HG03342 (cell line): ENCODE results near the gene WRAP53.
"Not testable (repeated sequence)": the region's sequence is repeated elsewhere in the genome, so short reads cannot be mapped to it uniquely, and the experiment has no call there.

Experiments
- ATAC-seq: cut with Tn5 transposase; IDR thresholded peaks from one replicate; pipeline ENCODE4 v1.9.1; 2021; ENCODE audit warnings: mild to moderate bottlenecking, moderate library complexity; ENCODE audit not compliant: unreplicated experiment

Gene WRAP53

DNA sequence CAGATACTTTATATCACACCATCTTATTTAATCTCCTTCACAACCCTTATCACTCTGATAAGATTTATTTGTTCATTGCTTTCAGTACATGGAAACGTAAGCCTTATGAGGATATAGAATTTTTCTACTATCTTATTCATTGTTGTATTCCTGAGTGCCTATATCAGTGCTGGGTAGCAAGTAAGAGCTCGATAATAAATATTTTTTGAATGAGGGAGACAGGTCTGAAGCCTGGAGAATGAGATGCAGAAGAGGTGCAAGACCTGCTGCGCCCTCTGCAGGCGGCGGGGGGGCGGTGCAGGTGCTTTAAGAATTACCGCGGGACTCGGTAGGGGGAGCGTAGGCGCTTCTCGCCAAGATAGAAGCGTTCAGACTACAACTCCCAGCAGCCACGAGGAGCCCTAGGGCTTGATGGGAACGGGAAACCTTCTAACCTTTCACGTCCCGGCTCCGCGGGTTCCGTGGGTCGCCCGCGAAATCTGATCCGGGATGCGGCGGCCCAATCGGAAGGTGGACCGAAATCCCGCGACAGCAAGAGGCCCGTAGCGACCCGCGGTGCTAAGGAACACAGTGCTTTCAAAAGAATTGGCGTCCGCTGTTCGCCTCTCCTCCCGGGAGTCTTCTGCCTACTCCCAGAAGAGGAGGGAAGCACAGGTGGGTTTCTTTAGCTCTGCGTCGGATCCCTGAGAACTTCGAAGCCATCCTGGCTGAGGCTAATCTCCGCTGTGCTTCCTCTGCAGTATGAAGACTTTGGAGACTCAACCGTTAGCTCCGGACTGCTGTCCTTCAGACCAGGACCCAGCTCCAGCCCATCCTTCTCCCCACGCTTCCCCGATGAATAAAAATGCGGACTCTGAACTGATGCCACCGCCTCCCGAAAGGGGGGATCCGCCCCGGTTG is at the start of gene WRAP53:
WRAP53 (plus strand) TSS at position 570 of the 900 bp plus-strand sequence; CDS start at position 742, 172 bp downstream.
- ATAC-seq = peak; percentile 67

DNA sequence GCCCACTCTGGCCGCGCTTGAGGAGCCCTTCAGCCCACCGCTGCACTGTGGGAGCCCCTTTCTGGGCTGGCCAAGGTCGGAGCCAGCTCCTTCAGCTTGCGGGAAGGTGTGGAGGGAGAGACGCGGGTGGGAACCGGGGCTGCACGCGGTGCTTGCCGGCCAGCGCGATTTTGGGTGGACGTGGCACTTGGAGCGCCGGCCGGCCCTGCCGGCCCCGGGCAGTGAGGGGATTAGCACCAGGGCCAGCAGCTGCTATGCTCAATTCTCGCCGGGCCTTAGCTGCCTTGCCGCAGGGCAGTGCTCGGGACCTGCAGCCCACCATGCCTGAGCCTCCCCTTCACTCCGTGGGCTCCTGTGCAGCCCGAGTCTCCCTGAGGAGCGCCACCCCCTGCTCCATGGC is 47.5 kb upstream of the WRAP53 start:
- no peak for ATAC-seq

GRCh38 chr17:7641635-7642034 is 46.6 kb upstream of the WRAP53 start:
- ATAC-seq = not testable (repeated sequence)

DNA sequence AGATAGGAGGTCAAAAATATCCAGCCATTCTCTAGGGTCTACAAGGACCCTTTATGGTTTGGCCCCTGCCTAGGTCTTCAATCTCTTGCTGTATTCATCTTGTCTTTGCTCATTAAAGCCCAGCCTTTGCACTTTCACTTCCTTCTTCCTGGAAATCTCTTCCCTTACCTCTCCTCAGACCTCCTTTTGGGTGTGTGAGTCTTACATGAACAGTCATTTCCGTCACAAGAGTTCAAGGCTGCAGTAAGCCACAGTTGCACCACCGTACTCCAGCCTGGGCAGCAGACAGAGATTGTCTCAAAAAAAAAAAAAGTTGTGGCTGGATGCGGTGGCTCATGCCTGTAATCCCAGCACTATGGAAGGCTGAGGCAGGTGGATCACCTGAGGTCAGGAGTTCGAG is 43.5 kb upstream of the WRAP53 start:
- no peak for ATAC-seq

GRCh38 chr17:7646457-7646856 is 41.8 kb upstream of the WRAP53 start:
- no peak for ATAC-seq

- no peak for ATAC-seq
Observed at GRCh38 chr17:7647018-7647417, 41.3 kb upstream of the WRAP53 start.

GRCh38 chr17:7650509-7651096 is 37.7 kb upstream of the WRAP53 start, which contains the start of gene ATP1B2:
TSS of gene ATP1B2 (plus strand) at chr17:7650926. CDS start at chr17:7651519, 593 bp downstream.
- no peak for ATAC-seq

DNA sequence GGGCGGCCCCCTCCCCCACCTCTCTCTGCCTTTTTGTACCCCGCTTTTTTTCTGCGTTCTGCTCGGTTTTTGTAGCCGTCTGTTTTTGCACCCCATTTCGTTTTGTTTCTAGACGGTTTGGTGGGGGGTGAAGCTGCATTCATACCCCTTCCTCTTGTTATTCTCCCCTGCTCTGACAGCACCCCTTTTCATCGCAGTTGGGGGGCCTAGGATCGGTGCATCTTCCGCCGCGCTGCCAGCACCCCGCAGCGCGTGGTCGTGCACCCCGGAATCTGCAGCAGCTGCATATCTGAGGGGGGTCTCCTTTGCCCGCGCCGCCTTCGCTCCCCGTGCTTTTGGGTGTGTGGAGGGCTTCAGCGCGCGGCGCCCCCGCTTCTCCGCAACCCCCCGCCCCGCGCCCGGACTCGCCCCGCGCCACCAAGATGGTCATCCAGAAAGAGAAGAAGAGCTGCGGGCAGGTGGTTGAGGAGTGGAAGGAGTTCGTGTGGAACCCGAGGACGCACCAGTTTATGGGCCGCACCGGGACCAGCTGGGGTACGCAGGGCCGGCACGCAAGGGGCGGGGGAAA is 37.1 kb upstream of the WRAP53 start:
- ATAC-seq = no peak

DNA sequence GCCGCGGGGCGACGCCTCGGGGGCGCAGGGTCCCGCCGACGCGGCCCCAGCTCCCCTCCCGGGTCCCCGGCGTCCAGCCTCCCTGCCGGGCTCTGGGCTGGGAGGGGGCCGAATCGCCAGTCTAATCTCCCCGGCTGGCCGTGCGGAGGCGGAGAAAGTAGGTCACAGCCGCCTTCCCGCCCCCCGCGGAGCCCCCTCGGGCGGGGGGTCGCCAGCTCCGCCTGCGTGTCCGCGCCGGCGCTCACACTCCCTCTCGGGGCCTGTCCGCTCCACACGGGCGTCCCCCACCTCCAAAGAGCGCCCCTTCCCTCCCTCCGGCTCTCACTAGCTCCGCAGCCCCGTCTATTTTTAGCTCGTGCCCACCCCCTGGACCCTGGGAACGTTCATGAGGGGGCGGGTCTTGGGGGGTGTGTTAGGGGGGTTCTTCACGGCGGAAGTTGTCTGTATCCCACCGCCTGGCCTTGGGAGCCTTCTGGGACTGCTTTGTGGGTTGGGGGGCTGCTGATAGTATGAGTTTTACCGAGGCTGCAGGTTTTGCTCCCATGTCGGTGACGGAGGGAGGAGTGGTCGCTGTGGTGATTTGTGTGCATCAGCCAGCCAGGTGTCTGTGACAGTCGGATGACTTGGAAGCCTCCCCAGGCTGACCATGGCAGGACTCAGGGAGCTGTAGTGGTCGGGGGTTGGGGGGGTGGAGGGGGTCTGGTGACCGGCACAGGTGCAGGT is 36.5 kb upstream of the WRAP53 start:
- no peak for ATAC-seq

- no peak for ATAC-seq
Observed at GRCh38 chr17:7652388-7653356, 35.6 kb upstream of the WRAP53 start.

DNA sequence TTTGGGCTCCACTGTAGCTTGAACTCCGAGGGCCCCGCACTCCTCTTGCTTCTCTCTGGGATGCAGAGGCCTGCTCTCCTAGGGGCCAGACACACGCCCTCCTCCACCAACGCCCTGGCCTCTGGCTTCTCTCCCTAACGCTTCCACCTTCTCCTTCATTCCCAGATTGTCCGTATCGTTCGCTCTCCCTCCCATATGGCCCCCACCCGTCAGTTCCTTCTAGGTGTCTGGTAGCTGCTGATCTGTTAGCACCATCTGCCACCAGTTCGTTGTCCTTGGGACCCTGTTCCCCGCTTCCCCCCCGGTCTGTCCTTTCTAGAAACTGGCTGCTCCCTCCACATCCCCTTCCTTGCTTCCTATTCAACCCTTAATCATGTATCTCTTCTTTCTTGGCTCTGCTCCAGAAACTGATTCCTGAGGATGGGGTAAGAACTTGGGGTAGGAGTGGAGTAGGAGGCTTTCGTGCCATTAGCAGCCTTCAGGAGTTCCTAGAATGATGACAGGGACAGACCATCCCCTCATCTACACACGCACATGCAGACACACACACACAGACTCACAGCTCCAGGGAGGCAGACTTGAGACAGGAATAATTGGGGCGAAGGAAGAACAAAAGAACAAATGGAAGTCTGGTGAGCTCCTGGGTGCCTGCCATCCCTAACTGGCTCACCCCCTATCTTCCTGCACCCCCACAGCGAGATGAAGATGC is 33.3 kb upstream of the WRAP53 start:
- no peak for ATAC-seq

DNA sequence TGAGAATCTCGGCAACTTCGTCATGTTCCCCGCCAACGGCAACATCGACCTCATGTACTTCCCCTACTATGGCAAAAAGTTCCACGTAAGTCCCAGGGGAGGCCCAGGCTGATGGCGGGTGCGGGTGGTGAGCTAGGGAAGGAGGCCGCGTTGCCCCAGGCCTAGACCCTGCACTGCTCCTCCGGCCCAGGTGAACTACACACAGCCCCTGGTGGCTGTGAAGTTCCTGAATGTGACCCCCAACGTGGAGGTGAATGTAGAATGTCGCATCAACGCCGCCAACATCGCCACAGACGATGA is 32.8 kb upstream of the WRAP53 start:
- ATAC-seq = no peak

DNA sequence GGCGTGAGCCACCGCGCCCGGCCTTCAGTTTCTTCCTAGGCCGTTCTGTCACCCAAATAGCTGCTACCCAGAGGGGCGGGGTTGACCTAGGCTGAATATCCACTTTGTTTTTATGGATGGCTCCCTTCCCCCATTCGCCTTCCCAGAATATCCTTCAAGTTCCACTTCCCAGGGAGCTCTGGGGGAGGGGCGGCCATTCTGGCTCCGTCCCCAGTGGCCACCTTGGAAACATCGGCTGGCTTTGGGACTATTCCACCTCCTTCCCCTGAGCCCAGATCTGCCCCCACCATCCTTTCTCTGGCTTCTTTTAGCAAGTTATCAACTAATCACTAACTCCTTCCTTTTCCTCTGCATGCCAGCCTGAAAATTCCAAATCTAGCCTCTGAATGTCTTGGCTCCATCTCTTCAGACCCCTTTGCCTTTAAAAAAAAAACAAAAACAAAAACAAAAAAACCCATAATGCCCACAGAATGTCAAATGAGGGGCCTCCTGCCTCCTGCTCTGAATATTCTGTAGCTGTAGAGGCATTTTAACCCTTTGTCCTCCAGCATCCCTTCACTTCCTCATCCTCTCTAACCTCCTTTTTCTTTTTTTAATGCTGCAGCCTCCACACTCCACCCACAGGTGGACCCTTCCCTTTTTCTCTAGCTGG is 31.2 kb upstream of the WRAP53 start:
- ATAC-seq = no peak

DNA sequence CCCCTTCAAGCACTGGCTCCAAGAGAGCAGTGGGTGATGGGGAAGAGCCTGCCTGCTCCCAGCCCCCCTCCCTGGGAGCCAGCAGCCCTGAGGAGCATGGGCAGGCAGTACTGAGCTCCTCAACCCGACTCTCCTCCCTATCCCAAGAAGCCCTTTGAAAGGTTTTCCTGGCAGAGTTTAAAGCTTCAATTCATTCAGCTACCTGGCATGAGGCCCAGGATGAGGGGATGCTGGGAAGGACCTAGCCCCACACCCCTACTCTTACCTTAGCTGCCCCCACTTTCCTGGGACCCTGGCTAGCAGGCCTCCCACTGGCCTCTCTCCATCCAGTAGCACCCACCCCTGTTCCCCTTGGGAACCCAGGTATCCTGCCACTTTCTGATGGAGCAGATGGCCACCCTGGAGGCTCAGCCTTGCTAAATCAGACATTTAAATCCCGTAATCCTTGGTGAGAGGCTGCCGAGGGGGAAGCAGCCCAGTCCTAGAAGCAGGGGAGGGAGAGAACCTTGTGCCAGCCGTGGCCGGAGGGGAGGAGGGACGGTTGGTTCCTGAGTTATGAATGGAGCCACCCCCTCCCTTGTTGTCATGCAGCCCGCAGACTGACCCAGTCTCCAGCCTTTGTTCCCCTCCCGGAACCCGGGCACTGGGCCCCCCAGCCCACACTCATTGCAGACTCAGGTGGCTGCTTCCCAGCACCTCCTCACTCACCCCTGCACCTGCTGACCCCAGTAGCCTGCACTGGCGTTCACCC is 20.4 kb upstream of the WRAP53 start:
- no peak for ATAC-seq

DNA sequence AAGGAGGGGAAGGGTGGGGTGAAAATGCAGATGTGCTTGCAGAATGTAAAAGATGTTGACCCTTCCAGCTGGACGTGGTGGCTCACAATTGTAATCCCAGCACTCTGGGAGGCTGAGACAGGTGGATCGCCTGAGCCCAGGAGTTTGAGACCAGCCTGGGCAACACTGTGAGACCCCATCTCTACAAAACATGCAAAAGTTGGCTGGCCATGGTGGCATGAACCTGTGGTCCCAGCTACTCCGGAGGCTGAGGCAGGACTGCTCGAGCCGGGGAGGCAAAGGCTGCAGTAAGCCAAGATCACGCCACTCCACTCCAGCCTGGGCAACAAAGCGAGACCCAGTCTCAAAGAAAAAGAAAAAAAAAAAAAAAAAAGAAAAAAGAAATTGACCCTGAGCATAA is 19.8 kb upstream of the WRAP53 start:
- ATAC-seq = no peak

DNA sequence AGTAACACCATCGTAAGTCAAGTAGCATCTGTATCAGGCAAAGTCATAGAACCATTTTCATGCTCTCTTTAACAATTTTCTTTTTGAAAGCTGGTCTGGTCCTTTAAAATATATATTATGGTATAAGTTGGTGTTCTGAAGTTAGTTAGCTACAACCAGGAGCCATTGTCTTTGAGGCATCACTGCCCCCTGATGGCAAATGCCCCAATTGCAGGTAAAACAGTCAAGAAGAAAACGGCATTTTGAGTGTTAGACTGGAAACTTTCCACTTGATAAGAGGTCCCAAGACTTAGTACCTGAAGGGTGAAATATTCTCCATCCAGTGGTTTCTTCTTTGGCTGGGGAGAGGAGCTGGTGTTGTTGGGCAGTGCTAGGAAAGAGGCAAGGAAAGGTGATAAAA is 15.0 kb upstream of the WRAP53 start:
- no peak for ATAC-seq

DNA sequence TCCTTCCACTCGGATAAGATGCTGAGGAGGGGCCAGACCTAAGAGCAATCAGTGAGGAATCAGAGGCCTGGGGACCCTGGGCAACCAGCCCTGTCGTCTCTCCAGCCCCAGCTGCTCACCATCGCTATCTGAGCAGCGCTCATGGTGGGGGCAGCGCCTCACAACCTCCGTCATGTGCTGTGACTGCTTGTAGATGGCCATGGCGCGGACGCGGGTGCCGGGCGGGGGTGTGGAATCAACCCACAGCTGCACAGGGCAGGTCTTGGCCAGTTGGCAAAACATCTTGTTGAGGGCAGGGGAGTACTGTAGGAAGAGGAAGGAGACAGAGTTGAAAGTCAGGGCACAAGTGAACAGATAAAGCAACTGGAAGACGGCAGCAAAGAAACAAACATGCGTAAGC is 13.3 kb upstream of the WRAP53 start:
- no peak for ATAC-seq

GRCh38 chr17:7676533-7676932 is 11.7 kb upstream of the WRAP53 start:
- ATAC-seq = no peak
